GF-D8 (cell line): ENCODE measurements around the gene LURAP1L.
"Not testable (repeated sequence)": the region's sequence is repeated elsewhere in the genome, so short reads cannot be mapped to it uniquely, and the experiment has no call there.

Experiments
- DNase-seq: peaks from one replicate; lab custom pipeline; 2025; lab: John Stamatoyannopoulos, UW

LURAP1L gene

DNA sequence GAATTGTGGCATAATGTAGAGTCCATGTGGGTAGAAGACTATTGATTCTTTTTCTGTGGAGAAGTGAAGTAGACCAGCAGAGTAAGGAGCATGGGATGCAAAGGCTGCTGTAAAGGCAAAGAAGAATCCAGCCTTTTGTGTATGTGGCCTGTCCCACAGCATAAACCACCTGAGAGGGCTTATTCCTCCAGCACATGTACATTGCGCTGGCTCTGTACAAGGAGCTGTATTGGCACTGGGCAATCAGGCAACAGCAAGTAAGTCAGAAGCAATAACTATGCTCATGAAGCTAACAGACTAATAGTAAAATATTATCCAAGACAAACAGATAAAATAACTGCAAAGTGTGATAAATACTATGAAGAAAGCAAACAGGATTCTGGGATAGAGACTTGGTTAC is 86.2 kb downstream of the LURAP1L start:
- no peak for DNase-seq

DNA sequence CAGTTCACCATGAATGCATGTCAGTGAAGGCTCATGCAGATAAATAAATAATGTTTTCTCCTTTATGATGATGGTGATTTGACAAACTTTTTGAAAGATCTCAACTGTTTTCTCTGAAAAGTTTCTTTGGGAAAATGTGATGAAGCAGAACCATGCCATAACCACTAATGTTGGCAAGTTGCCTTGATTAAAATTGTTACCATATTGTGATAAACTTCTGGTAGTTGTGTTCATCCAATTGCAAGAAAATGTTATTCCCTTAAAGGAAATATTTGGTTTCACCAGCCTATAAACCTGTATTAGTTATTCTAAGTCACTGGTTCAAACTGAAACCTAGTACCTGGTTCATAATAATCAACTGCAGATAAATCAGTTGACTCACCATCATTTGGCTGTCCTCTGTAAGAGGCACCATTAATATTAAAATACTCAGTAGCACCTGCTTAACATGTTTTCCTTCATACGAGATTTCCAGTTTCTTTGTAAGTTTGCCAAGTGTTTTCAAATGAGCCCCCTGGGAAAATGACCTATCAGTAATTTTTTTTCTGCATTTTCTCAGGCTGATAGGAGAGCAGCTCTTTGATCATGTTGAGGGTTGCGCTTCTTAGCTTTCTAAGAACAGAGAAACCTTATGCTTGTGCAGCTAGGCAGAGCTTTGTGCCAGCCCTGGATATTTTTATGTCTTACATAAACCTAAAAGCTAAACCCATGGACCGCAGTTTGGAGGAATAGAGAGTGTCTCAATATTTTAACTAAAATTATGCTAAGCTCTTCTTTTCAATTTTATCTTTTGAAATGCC is 88.0 kb downstream of the LURAP1L start:
- DNase-seq, result no peak

DNA sequence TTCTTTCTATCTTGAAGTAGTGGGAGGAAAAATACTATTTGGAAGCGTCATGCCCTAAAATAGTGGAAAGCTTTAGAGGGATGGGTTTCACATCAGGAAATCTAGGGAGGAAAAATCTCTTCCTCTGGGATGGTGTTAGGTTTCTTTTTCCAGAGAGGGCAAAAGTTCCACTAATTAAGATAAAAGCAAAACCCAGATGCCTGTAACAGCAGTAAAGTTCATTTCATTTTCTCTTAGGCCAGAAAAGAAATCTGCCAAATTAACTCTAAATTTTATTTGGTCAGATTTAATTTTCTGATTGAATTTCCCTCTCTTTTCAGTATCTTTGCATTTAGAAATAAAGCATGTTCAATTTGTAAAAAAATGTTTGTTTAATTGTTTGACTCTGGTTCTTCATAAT is 88.8 kb downstream of the LURAP1L start:
- no peak for DNase-seq

DNA sequence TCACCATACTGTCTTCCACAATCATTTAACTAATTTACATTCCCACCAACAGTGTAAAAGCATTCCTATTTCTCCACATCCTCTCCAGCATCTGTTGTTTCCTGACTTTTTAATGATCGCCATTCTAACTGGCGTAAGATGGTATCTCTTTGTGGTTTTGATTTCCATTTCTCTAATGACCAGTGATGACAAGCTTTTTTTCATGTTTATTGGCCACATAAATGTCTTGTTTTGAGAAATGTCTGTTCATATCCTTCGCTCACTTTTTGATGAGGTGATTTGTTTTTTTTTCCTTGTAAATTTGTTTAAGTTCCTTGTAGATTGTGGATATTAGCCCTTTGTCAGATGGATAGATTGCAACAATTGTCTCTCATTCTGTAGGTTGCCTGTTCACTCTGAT is 90.6 kb downstream of the LURAP1L start:
- not testable (repeated sequence) for DNase-seq
